Astrocyte (in vitro differentiated cells and primary cell): ENCODE results near the gene NFATC1. TPM values are rescaled to one million over a fixed set of nuclear protein-coding genes. Genes with fewer than 3 reads are reported as not detected.

Experiments
- DNase-seq: peaks from one replicate; pipeline ENCODE4 v3.0.0-alpha.2; 2010; ENCODE audit warnings: low read depth
- FAIRE-seq: peaks from 2 replicates; lab custom pipeline; 2011; peaks lifted over from hg19 to GRCh38; lab: Jason Lieb, UNC
- H2AFZ ChIP-seq: 2 replicates; pipeline ENCODE4 v1.6.0; 2012; ENCODE audit warnings: low read depth, low read length, inconsistent platforms
- H3K27ac ChIP-seq: 2 replicates; pipeline ENCODE4 v1.5.1; 2011; ENCODE audit warnings: low read depth, low read length, inconsistent platforms
- H3K27me3 ChIP-seq: 2 replicates; pipeline ENCODE4 v1.6.0; 2011; ENCODE audit warnings: low read length, inconsistent platforms; ENCODE audit not compliant: insufficient read depth
- H3K36me3 ChIP-seq: 2 replicates; pipeline ENCODE4 v1.5.1; 2011; ENCODE audit warnings: low read length, inconsistent platforms; ENCODE audit not compliant: insufficient read depth
- H3K4me1 ChIP-seq: 2 replicates; pipeline ENCODE4 v1.5.1; 2011; ENCODE audit warnings: low read length, inconsistent platforms; ENCODE audit not compliant: insufficient read depth
- H3K4me2 ChIP-seq: 2 replicates; pipeline ENCODE4 v1.6.0; 2012; ENCODE audit warnings: low read length, inconsistent platforms
- H3K4me3 ChIP-seq: 2 replicates; pipeline ENCODE4 v1.5.1; 2011; ENCODE audit warnings: low read depth, mild to moderate bottlenecking, low read length, inconsistent platforms; ENCODE audit not compliant: insufficient read depth
- H3K79me2 ChIP-seq: 2 replicates; pipeline ENCODE4 v1.6.0; 2012; ENCODE audit warnings: mild to moderate bottlenecking, low read length, inconsistent platforms; ENCODE audit not compliant: insufficient read depth
- H3K9ac ChIP-seq: 2 replicates; pipeline ENCODE4 v1.6.0; 2012; ENCODE audit warnings: mild to moderate bottlenecking, low read length, inconsistent platforms
- H3K9me3 ChIP-seq: 2 replicates; pipeline ENCODE4 v1.5.1; 2012; ENCODE audit warnings: low read depth, mild to moderate bottlenecking, low read length, inconsistent platforms; ENCODE audit not compliant: insufficient read depth
- H4K20me1 ChIP-seq: 2 replicates; pipeline ENCODE4 v1.6.0; 2012; ENCODE audit warnings: low read length, inconsistent platforms; ENCODE audit not compliant: insufficient read depth
- H3K27ac Mint-ChIP-seq: one replicate; pipeline ENCODE4 v1.8.0; 2021; ENCODE audit warnings: mild to moderate bottlenecking, mixed read lengths; ENCODE audit not compliant: unreplicated experiment
- H3K27me3 Mint-ChIP-seq: one replicate; pipeline ENCODE4 v1.8.0; 2021; ENCODE audit warnings: low read depth, mixed read lengths; ENCODE audit not compliant: unreplicated experiment
- H3K36me3 Mint-ChIP-seq: one replicate; pipeline ENCODE4 v1.8.0; 2021; ENCODE audit warnings: low read depth, mixed read lengths; ENCODE audit not compliant: unreplicated experiment
- H3K4me1 Mint-ChIP-seq: one replicate; pipeline ENCODE4 v1.8.0; 2021; ENCODE audit warnings: low read depth, mixed read lengths; ENCODE audit not compliant: unreplicated experiment
- H3K4me3 Mint-ChIP-seq: one replicate; pipeline ENCODE4 v1.8.0; 2021; ENCODE audit warnings: mild to moderate bottlenecking, moderate library complexity, mixed read lengths; ENCODE audit not compliant: unreplicated experiment
- H3K9me3 Mint-ChIP-seq: one replicate; pipeline ENCODE4 v1.8.0; 2021; ENCODE audit warnings: mild to moderate bottlenecking, mixed read lengths; ENCODE audit not compliant: unreplicated experiment
- CTCF ChIP-seq: IDR thresholded peaks from 2 replicates; pipeline ENCODE4 v1.5.1; 2011; ENCODE audit warnings: low read depth, mild to moderate bottlenecking, inconsistent platforms, low read length, moderate library complexity; ENCODE audit not compliant: insufficient read depth
- EZH2 ChIP-seq: IDR thresholded peaks from 2 replicates; pipeline ENCODE4 v1.6.1; 2012; ENCODE audit warnings: mild to moderate bottlenecking, low read length, inconsistent platforms; ENCODE audit not compliant: insufficient read depth
- total RNA-seq: library from RNA; stranded (reverse); gene quantifications from 2 replicates; pipeline ENCODE4 v1.2.1, GENCODE V29; 2021

The NFATC1 gene
- total RNA-seq, 1 donor from 2014 or later, result 11.0 TPM

DNA sequence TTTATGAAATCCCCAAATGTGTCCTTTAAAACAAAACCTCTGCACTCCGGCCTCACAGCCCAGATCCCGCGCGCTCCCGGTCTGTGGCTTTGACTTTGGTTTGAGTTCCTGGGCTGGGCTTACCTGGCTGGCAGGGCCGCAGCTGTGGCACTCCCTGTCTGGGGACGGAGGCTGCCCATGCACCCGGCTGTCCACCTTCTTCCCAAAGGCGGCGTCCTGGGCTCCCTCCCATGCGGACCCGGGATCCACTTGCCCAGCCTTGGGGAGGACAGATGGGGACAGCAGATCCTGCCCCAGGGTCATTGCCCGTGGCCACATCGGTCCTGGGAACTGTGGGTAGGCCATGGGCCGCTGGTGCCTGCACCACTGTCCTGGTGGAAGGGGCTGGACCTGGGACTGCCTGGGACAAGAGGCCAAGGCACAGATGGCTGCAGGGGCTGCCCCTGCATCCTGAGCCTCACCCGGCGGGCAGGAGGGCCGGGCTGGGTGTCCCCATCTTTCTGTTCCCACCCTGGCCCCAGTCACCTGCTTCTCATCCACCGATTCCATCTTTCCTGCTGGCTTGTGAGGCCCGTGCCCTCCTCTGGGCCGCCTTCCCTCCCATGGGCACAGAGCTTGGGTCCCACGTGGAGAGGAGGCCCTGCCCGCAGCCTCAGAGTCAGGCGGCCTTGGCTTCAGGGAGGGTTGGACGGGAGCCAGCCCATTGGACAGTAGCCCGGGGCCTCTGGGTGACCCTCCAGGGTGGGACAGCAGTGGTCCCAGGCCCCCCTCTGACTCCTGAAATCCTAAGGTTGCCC lies 27.7 kb downstream of the NFATC1 start:
- TF ChIP-seq EZH2 (no peak), CTCF (no peak)
- peaks cover 10% of the 10 kb centered on the region for H4K20me1 ChIP-seq
- H3K9ac ChIP-seq, result no peak overlapping the region
- H3K27me3 ChIP-seq, result no peaks in the 10 kb centered on the region
- FAIRE-seq (no peak), DNase-seq (no peak)
- H3K9me3 ChIP-seq, result no peaks in the 10 kb centered on the region
- H3K79me2 ChIP-seq, result no peaks in the 10 kb centered on the region
- Mint-ChIP-seq H3K9me3 (peaks cover 4% of the 10 kb centered on the region), H3K4me1 (peaks cover 9% of the 10 kb centered on the region), H3K36me3 (peaks cover 20% of the 10 kb centered on the region), H3K27ac (no peak overlapping the region), H3K27me3 (peaks cover 4% of the 10 kb centered on the region), H3K4me3 (no peak overlapping the region)
- H3K4me2 ChIP-seq, result no peak overlapping the region
- no peak overlapping the region for H3K4me3 ChIP-seq
- peaks cover 6% of the 10 kb centered on the region for H3K4me1 ChIP-seq
- no peaks in the 10 kb centered on the region for H3K36me3 ChIP-seq
- H3K27ac ChIP-seq, result no peak overlapping the region
- H2AFZ ChIP-seq, result no peak overlapping the region

DNA sequence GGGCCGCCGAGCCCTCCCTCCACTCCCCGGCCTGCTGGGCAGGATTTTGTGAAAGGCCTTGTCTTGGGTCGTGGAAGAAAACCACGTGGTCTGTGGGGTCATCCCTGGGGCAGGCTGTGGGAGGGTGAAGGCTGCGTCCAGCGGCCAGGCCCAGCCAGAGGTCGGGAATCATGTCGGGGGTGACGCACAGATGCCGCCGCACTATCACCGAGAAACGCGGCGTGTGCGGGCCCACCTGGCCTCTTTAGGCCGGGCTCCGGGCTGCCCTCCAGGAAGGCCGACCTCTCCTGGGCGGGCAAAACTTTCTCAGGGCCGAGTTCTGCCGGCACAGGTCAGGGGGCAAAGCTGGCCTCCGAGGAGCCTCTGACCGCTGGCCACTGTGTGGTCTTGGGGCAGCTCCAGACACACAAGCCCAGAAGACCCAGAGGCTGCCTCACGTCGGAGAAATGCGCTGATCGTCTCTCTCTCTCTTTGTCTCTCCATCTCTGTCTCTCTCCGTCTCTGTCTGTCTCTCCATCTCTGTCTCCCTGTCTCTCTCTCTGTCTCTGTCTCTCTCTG lies 28.4 kb downstream of the NFATC1 start:
- H3K9me3 Mint-ChIP-seq, result peaks cover 4% of the 10 kb centered on the region
- H3K27ac ChIP-seq, result no peak overlapping the region
- peak overlapping the region; percentile 58 for H3K27ac Mint-ChIP-seq
- H3K4me3 ChIP-seq, result no peak overlapping the region
- no peaks in the 10 kb centered on the region for H3K36me3 ChIP-seq
- peaks cover 9% of the 10 kb centered on the region for H3K4me1 Mint-ChIP-seq
- no peak overlapping the region for H3K4me3 Mint-ChIP-seq
- H3K27me3 Mint-ChIP-seq, result peaks cover 4% of the 10 kb centered on the region
- no peak overlapping the region for H3K9ac ChIP-seq
- FAIRE-seq, result no peak
- H3K36me3 Mint-ChIP-seq, result peaks cover 17% of the 10 kb centered on the region
- no peak overlapping the region for H2AFZ ChIP-seq
- H3K79me2 ChIP-seq, result no peaks in the 10 kb centered on the region
- H3K4me2 ChIP-seq, result no peak overlapping the region
- DNase-seq, result no peak
- peaks cover 10% of the 10 kb centered on the region for H4K20me1 ChIP-seq
- H3K4me1 ChIP-seq, result peaks cover 6% of the 10 kb centered on the region
- no peaks in the 10 kb centered on the region for H3K27me3 ChIP-seq
- TF ChIP-seq EZH2 (no peak), CTCF (no peak)
- no peaks in the 10 kb centered on the region for H3K9me3 ChIP-seq
